EH (cell line): ENCODE measurements around the gene TRIM17.

Source experiments
- DNase-seq: peaks from one replicate; pipeline ENCODE4 v3.0.0-alpha.2; 2015; ENCODE audit warnings: low read depth

Gene TRIM17

DNA sequence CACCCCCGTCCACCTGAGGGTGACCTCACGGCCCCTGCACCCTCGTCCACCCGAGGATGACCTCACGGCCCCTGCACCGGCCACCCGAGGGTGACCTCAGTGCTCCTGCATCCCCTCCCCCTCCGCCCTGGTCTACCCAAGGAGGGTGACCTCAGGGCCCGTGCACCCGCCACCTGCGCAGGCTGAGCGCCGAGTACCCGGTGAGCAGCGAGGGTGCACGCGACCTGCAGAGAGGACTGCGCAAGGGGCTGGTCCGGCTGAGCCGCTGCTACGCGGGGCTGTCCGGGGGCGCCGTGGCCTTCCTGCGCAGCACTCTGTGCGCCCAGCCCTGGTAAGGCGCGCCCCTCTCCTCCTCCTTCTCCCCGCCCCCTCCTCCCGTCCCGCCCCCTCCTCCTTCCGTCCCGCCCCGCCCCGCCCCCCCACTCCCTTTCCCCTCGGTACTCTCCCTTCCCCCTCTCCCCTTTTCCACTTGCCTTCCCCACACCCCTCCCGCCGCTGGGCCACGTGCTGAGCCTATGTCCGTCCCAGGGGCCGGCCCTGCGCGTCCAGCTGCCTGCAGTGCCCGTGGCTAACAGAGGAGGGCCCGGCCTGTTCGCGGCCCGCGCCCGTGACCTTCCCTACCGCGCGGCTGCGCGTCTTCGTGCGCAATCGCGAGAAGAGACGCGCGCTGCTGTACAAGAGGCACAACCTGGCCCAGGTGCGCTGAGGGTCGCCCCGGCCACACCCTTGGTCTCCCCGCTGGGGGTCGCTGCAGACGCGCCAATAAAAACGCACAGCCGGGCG, 38.4 kb downstream of the TRIM17 start:
- DNase-seq: peak; percentile 76

DNA sequence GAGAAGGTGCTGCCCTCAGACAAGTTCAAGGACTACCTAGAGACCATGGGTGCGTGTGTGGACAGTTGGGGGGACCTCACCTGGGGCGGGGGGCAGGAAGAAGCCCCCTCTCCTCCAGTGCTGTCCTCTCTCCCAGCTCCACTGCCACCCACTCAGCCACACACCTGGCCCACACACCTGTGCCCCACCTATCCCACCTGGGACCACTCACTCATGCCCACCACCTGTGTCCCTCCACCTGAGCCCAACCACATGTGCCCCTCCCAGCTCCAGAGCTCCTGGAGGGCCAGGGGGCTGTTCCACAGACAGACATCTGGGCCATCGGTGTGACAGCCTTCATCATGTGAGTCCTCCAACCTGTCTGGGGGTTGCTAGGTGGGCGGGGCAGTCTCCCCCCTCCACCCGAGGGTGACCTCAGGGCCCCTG, 39.0 kb downstream of the TRIM17 start:
- no peak for DNase-seq

DNA sequence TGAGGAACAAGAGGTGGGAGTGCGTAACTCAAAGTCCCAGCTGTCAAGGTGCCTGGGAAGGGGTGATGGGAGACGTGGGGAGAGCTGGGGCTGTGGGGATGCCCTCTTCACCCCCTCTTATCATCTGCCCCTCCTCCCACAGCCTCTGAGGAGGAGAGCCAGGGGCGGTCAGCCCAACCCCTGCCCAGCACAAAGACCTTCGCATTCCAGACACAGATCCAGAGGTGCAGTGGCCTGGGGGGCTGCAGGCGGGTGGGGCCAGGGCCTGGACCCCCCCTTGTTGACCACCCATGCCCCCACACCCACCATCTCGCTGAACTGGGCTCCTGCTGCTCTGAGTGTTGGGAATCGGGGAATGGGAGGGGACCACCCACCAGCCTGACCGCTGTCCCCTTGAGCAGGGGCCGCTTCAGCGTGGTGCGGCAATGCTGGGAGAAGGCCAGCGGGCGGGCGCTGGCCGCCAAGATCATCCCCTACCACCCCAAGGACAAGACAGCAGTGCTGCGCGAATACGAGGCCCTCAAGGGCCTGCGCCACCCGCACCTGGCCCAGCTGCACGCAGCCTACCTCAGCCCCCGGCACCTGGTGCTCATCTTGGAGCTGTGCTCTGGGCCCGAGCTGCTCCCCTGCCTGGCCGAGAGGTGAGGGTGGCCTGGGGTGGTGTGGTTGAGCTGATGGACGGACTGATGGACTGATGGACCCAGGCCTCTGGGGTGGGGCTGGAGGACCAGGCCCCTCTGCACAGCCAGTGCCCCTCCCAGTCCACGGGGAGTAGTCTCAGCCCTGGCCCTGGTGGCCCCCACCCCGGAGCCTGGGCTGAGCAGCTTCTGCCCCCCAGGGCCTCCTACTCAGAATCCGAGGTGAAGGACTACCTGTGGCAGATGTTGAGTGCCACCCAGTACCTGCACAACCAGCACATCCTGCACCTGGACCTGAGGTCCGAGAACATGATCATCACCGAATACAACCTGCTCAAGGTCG, 39.7 kb downstream of the TRIM17 start:
- no peak for DNase-seq

DNA sequence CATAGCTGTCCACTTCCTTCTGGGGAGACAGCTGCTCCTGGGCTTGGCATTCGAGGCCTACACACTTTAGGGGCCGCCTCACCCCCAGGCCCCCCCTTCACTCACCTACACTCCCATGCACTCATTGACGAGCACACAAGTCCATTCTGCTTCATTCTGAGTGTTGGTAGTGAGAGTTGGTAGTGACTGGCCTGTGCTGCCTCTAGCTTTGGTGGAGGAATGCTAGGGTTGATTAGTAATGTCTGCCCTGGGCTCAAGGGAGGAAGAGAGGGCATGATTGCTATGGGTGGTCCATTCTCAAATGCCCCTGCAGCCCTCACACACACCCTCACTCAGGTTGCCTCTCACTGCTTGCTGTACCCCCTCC, 40.4 kb downstream of the TRIM17 start:
- DNase-seq: no peak

DNA sequence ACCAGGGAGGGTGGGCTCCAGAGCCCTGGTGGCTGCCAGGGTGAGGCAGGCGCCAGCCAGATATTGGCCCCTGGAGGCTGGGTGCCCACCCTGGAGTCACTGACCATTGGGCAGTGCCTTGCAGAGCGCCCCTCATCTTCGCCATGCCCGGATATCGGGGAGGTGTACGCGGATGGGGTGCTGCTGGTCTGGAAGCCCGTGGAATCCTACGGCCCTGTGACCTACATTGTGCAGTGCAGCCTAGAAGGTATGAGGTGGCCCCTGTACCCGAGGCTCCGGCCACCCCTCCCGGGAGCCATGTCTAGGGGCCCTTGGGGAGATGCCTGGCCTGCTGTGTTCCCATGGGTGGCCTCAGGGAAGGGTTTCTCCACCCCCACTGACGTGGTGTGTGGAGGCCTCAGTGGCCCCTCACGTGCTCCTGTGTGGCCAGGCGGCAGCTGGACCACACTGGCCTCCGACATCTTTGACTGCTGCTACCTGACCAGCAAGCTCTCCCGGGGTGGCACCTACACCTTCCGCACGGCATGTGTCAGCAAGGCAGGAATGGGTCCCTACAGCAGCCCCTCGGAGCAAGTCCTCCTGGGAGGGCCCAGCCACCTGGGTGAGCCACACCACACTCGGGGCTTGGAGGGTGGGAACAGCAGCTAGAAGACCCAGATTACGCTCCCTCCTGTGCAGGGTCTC, 40.9 kb downstream of the TRIM17 start:
- no peak for DNase-seq

DNA sequence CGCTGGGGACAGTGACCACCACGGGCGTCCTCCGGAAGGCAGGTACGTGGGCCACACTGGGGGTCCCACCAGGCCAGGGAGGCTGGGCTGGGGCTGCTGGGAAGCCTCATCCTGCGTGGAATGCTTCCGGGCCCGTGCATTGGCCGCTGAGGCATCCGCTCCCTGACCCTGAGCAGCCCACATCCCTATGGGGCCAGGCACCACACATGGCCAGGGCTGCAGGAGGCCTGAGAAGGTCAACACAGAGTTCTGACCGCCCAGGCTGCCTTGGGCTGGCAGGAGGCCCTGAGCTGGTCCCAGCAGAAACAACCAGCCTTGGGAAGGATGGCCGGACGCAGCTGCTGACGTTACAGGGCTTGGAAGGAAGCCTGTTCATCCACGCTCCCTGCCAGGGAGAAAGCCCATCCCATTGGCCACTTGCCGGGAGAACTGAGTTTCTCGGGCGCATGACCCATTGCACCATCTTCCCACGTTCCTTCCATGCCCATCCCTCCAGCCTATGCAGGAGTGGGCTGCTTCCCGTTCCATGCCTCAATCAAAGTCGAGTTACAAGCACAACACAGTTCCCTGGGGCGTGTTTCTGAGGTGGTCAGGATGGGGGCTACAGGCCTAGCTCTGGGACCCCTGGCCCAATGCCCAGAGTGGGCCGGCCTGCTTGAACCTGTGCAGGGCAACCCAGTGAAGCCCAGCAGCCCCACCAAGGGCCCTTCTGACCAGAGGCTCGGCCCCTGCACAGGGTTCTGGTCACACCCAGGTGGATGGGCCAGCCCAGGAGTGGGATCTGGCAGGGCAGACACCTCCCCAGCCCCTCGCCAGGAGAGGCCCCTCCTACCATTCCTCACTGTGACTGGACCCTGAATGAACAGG, 41.7 kb downstream of the TRIM17 start:
- peak; percentile 91 for DNase-seq

DNA sequence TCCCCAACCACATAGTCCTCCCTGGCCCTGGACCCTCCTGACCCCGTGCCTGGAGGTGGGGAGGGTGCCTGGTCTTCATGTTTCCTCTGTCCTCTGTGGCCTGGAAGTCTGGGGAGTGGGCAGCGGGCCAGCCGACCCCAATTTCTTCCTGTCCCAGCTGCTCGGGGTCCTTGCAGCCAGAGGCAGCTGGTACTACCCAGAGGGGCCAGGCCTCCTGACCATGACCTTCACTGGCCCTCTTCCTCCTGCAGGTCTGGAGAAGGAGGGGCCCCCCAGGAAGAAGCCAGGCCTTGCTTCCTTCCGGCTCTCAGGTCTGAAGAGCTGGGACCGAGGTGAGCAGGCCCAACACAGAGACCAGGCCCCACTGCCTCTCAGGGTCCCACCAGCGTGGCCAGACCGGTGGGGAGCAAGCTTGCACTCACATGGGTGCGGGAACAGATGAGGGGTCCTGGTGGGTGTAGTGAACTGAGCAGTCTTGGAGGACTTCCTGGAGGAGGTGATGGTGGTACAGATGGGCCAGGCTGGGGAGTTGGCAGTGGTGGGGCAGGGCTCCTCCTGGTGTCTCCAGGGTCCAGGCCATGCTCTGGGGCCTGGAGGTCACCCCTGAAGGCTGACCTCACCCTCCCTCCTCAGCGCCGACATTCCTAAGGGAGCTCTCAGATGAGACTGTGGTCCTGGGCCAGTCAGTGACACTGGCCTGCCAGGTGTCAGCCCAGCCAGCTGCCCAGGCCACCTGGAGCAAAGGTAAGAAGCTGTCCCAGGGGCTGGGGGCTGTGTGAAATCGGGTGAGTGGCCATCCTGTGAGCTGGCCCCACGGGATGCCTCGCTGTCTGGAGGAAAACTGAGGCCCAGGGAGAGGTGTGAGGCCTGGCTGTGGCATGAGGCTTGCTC, 42.7 kb downstream of the TRIM17 start:
- no peak for DNase-seq

DNA sequence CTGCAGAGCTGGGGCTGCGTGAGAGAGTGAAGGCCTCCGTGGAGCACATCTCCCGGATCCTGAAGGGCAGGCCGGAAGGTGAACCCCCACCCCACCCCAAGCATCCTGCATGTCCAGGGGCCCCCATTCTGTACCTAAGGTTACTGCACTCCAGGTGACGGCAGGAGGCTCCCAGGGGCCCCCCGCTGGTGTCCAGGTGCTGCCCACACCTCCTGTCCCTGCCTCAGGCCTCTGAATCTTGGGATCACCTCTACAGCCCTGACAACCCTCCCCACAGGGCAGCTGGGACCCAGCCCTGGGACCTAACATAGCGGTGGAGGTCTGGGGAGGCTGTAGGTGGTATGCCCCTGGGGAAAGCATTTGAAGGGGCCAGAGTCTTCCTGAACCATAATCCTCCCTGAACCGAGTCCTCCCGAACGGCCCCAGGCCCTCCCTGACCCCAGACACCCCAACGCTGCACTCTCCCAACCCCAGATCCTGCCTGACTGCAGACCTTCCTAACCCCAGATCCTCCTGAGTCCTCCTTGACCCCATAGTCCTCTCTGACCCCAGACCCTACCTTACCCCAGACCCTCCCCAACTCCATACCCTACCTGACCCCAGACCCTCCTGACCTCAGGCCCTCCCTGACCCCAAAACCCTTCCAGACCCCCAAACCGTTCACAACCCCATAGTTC, 43.5 kb downstream of the TRIM17 start:
- no peak for DNase-seq

DNA sequence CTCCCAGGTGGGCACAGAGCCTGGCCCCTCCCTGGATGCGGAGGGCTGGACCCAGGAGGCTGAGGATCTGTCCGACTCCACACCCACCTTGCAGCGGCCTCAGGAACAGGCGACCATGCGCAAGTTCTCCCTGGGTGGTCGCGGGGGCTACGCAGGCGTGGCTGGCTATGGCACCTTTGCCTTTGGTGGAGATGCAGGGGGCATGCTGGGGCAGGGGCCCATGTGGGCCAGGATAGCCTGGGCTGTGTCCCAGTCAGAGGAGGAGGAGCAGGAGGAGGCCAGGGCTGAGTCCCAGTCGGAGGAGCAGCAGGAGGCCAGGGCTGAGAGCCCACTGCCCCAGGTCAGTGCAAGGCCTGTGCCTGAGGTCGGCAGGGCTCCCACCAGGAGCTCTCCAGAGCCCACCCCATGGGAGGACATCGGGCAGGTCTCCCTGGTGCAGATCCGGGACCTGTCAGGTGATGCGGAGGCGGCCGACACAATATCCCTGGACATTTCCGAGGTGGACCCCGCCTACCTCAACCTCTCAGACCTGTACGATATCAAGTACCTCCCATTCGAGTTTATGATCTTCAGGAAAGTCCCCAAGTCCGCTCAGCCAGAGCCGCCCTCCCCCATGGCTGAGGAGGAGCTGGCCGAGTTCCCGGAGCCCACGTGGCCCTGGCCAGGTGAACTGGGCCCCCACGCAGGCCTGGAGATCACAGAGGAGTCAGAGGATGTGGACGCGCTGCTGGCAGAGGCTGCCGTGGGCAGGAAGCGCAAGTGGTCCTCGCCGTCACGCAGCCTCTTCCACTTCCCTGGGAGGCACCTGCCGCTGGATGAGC, 44.3 kb downstream of the TRIM17 start:
- DNase-seq: no peak

DNA sequence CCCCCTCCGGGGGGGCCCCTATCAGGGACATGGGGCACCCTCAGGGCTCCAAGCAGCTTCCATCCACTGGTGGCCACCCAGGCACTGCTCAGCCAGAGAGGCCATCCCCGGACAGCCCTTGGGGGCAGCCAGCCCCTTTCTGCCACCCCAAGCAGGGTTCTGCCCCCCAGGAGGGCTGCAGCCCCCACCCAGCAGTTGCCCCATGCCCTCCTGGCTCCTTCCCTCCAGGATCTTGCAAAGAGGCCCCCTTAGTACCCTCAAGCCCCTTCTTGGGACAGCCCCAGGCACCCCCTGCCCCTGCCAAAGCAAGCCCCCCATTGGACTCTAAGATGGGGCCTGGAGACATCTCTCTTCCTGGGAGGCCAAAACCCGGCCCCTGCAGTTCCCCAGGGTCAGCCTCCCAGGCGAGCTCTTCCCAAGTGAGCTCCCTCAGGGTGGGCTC, 44.9 kb downstream of the TRIM17 start:
- DNase-seq: no peak

DNA sequence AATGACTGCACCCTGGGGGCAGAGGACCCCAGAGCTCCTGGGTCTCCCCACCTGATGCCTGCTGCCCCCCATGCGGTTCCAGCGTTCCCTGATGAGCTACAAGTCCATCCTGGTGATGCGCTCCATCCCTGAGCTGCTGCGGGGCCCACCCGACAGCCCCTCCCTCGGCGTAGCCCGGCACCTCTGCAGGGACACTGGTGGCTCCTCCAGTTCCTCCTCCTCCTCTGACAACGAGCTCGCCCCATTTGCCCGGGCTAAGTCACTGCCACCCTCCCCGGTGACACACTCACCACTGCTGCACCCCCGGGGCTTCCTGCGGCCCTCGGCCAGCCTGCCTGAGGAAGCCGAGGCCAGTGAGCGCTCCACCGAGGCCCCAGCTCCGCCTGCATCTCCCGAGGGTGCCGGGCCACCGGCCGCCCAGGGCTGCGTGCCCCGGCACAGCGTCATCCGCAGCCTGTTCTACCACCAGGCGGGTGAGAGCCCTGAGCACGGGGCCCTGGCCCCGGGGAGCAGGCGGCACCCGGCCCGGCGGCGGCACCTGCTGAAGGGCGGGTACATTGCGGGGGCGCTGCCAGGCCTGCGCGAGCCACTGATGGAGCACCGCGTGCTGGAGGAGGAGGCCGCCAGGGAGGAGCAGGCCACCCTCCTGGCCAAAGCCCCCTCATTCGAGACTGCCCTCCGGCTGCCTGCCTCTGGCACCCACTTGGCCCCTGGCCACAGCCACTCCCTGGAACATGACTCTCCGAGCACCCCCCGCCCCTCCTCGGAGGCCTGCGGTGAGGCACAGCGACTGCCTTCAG, 45.5 kb downstream of the TRIM17 start:
- DNase-seq: no peak

DNA sequence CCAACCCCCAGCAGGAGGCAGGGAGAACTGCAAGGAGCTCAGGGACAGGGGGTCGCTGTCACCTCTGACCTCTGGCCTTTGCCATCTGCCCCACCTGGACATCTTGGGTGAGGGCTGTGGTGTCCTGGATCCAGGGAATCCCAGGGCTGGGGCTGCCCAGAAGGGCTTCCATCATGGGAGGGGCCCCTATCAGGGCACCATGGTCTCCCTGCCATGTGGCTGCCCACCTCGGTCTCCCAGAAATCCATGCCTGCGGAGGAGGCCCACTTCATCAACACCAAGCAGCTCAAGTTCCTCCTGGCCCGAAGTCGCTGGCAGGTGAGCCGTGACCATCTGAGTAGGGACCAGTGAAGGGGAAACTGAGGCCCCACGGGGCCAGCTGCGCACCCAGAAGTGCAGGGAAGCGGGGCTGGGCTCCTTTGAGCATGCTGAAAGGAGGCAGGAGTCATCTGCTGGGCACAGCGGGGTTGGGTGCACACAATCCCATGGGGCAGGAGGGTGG, 46.2 kb downstream of the TRIM17 start:
- DNase-seq: no peak

DNA sequence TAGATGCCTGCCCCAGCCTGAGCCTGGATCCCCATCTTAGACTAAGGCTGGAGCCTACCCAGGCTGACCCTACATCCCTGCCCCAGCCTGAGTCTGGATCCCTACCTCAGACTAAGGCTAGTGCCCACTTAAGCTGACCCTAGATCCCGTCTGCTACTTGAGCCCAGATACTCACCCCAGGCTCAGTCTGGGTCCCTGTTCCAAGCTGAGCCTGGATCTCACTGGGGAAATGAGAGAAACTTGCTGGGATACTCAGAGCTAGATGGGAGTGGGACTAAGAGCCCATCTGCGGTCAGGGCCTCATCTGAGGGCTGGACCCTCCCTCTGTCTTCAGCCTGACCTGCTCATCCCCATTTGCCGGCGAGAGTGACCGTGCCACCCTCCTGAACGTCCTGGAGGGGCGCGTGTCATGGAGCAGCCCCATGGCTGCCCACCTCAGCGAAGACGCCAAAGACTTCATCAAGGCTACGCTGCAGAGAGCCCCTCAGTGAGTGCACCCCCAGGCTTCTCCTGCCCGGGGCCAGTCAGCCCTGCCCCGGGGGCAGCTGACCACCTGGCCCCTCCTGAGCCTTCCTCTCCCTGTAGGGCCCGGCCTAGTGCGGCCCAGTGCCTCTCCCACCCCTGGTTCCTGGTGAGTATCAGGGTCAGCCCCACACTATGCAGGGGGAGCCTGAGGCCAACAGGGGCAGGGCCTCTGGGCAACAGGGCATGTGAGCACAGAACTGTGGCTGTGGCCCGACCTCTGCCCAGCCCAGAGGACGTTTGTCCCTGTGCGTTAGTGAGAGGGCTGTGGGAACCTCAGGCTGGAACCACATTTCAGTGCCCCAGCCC, 46.8 kb downstream of the TRIM17 start:
- DNase-seq: no peak

DNA sequence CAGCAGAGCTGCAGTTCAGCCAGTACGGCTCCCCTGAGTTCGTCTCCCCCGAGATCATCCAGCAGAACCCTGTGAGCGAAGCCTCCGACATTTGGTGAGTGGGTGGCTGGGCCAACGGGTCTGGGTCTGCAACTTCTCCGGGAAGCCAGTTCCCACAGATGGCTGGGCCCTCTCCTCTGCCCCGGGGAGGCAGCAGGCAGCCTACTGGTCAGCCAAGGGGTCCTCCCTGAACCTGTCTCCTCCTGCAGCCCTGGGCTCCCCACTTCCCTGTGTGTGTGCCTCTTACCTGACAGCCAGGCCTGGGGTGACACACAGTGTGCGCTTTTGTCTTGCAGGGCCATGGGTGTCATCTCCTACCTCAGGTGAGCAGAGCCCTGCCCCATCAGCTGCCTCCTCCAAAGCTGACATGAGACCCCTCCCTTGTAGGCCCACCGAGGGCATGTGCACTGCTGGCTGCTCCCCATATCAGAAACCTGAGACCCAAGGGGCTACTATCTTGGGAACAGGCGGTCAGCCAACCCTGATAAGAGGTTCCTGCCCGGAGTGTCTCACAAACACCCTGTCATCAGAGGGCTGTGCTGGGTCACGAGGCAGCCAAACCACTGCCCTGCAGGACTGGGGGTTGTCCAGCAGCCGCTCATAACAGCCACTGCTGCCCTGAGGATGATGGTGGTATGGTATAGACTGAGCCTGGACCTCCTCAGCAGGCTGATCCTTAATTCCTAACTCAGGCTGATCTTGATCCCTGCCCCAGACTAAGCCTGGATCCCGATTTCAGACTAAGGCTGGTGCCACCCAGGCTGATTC, 47.7 kb downstream of the TRIM17 start:
- DNase-seq: no peak

DNA sequence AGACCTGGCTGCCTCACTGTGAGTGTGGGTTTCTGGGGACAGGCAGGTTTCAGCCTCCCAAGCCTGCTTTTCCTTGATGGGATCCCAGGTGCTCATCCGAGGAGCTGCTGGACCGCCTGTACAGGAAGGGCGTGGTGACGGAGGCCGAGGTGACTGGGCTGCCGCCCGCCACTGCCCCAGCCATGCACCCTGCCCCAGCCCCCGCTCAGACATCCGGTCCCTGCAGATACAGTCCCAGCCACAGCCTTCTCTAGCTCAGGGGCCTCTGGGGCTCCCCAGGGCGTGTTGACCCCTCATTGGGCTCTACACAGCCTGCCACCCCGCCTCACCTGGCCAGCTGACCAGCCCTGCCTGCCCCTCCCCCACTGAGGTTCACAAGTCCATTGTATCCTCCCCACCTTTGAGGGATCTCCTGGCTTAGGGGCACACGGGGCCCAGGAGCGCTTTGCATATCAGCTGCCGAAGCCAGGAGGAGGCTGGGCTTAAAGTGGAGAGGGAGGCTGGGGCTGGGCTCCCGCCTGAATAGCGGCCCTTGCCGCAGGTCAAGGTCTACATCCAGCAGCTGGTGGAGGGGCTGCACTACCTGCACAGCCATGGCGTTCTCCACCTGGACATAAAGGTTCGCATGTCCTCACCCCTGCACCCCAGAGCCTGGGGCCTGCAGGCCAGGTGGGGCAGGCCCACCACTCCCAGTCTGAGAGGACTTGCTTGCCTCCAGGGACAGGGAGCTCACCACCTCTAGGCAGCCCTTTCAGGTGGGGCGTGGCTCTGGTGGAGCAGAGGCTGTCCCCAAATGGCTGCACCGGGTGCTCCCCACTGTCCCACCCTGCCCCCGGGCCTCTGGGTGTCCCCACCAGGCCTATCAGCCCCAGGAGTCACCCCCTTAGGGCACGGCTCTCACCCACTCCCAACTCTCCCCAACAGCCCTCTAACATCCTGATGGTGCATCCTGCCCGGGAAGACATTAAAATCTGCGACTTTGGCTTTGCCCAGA, 48.6 kb downstream of the TRIM17 start:
- no peak for DNase-seq
